ENCODE data around the gene ATG16L1. TPM values are rescaled to one million over a fixed set of nuclear protein-coding genes. Genes with fewer than 3 reads are reported as not detected.

The ATG16L1 gene
- polyA plus RNA-seq, 3 donors, result 7.9 to 11.0 (median 10.6) TPM

DNA sequence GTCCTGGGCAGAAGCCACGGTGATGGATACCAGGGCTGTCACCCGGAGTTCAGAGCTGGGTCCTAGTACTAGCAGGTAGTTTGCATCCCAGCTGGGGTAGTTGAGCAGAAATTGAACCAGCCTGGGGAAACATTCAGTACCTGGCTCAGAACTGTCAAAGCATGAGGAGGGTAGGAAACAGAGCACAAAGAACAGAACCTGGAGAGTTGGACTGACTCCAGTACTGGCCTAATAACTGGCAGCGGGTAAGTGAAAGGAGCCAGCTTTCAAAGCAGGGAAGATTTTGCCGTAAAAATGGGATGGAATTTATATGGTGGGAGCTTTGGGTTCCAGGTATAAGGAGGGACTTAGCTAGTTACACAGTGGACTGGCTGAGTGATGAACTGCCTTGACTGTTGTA is 23.8 kb downstream of the ATG16L1 start:
- WGBS, 3 donors, result 90 to 98% (median 90%) methylated on average over 4 of the region's 4 CpGs
- H3K27ac ChIP-seq (ENCODE audit: low read depth, low read length), result no peak overlapping the region

DNA sequence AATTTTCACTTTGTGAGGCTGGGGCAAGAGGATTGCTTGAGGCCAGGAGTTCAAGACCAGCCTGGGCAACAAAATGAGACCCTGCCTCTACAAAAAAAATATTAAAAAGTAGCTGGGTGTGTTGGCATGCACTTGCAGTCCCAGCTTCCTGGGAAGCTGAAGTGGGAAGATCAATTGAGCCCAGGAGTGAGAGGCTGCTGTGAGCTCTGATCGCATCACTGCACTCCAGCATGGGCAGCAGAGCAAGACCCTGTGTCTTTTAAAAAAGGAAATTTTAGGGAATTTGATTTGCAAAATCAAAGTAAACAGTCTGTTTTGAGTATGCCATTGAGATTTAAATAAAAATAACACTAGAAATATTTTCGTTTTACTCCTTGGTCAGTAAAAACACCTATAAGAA is 27.4 kb downstream of the ATG16L1 start:
- H3K27ac ChIP-seq (ENCODE audit: low read depth, low read length), result no peak overlapping the region
- WGBS, 3 donors, result 88 to 97% (median 91%) methylated on average over 2 of the region's 2 CpGs

DNA sequence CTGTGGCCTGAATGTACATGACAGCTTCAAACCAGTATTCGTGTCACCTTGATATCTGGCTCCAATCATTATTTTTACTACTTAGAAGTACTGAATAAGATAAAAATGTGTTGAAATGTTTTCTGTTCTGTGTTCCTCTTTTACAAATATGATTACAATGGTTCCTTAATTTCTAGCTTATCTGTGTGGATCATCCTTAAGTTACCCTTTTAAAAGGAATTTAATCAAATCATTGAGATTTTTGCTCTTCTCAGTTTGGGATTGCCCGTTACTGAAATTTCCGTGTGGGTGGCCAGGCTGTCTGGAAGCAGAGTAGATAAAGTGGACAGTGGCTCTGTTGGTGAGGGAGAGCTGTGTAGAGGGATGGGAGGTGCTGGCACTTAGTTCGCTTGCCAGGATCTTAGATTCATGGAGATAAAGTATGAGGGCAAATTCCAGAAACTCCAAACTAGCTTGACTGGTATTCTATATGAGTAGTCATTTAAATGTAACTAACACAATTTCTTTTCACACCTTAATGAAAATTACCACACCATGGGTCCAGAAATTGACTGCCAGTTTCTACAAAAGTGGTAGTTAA is 28.7 kb downstream of the ATG16L1 start:
- WGBS, 3 donors, result 67 to 84% (median 78%) methylated on average over 4 of the region's 4 CpGs
- H3K27ac ChIP-seq (ENCODE audit: low read depth, low read length), result no peak overlapping the region

DNA sequence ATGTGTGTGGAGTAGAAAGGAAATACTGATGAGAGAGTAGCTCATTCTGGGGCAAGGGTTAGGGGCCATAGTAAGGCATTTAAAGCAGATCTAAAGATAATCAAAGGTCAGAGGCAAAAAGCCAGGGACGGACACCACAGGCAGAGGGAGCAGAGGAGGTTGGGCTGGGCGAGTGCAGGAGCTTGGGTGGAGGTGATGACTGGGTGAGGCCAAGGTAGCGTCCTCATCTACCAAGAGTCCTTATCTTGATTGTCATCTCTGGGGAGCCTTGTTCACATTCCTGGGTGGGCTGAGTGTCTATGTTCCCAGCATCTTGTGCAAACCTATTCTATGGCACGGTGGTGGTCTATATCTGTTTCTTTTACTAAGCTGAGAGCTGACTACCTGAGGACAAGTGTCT is 30.1 kb downstream of the ATG16L1 start:
- WGBS, 3 donors, result 92 to 94% (median 92%) methylated on average over 4 of the region's 4 CpGs
- H3K27ac ChIP-seq (ENCODE audit: low read depth, low read length), result no peak overlapping the region

DNA sequence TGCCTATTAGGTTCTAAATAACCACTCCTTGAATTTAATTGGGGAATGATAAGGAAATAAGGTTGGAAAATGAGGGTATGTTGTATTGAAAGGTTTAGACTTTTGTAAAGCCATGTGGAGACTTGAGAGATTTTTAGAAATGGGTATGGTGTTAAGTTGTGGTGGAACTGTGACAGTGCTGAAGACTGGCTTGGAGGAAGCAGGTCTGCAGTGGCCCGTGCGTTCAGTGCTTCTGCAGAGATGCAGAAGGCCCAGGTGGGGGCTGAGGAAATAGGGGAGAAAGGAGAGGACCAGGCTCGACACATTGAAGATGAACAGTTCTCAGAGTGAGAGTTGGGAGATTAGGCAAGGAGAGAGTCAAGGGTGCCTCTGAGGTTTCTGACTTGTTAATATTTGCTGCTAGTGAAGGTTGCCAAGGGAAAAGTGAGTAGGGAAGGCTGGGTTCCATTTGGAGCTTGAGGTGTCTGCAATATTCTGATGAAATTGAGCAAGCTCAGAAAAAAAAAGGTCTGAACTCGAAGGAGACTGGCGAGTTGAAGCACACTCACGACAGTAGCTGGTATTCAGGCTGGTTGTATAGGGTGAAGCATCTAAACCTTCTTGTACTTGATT is 30.6 kb downstream of the ATG16L1 start:
- H3K27ac ChIP-seq (ENCODE audit: low read depth, low read length), result no peak overlapping the region
- 85 to 91% (median 88%) methylated on average over 6 of the region's 6 CpGs for WGBS, 3 donors

DNA sequence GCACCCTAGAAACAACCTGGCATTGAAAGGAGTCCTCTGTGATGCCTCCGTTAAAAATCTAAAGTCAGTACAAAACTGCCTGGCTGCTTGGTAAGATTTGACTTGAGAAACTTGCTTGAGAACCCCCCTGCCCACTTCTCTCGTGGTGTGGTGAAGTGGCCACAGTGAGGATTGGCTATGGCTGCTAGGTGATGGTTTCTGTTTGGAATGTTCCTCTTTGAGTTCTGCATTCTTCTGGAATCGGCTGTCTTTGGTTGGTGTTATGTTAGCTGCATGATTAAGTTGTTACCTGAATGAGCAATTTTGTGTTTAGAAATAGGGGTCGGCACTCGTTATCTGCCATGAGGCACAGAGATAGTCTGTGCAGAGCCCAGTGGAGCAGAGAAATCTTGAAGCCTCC is 34.4 kb downstream of the ATG16L1 start:
- no peak overlapping the region for H3K27ac ChIP-seq (ENCODE audit: low read depth, low read length)
- 82 to 86% (median 86%) methylated on average over 5 of the region's 5 CpGs for WGBS, 3 donors

DNA sequence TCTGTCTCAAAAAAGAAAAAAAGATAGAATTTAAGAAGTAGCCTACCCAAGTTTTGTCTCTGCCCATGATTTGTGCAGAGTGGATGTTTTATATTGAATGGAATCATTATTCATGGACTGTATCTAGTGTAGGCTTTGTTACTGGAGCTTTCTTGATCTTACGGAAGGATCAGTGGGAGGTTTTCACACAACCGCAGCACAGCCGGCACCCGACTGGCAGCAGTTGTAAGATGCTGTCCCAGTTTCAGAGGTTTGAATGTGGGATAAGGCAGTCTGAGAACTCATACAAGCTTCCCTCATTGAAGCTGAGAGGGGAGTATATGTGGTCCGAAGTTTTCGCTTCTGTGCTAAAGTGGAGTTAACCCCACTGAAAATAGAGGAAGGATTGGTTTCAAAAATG is 36.4 kb downstream of the ATG16L1 start:
- WGBS, 3 donors, result 95 to 99% (median 96%) methylated on average over 6 of the region's 6 CpGs

DNA sequence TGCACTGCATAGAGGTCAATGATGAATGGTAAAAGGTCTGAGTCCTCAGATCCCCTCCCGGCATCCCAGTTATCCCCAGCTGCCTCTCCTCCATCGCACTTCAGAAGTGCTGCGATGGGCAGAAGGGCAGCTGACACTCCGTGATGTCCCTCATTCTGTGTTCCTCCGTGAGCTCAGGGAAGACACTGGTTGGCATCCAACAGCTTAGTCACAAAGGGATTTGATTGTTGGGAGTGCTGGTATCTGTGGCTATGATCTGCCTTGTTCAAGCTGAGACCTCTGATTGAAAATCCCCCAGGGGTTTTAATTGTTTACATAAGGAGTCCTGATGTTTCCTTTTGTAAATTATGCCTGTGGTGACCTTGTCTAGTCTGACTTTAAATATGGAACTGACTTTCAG is 37.2 kb downstream of the ATG16L1 start:
- H3K27ac ChIP-seq (ENCODE audit: low read depth, low read length), result no peak overlapping the region
- 74 to 90% (median 77%) methylated on average over 5 of the region's 5 CpGs for WGBS, 3 donors

More for the DNA sequence above, 36.4 kb downstream of the ATG16L1 start:
- no peak overlapping the region for H3K27ac ChIP-seq (ENCODE audit: low read depth, low read length)

DNA sequence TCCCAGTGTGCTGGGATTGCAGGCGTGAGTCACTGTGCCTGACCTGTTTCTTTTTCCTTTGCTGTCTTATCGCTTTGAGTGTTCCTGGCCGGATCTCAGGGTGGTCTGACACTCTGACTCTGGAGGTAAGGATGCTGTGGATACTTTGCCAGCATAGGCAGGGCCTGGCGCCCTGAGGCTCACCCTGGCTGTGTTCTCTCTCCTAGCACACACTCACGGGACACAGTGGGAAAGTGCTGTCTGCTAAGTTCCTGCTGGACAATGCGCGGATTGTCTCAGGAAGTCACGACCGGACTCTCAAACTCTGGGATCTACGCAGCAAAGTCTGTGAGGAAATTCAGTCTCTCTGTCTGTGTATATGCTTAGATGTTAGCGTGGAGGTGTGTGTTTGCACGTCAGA is 38.2 kb downstream of the ATG16L1 start:
- WGBS, 3 donors, result 81 to 91% (median 86%) methylated on average over 12 of the region's 12 CpGs
- H3K27ac ChIP-seq (ENCODE audit: low read depth, low read length), result no peak overlapping the region

DNA sequence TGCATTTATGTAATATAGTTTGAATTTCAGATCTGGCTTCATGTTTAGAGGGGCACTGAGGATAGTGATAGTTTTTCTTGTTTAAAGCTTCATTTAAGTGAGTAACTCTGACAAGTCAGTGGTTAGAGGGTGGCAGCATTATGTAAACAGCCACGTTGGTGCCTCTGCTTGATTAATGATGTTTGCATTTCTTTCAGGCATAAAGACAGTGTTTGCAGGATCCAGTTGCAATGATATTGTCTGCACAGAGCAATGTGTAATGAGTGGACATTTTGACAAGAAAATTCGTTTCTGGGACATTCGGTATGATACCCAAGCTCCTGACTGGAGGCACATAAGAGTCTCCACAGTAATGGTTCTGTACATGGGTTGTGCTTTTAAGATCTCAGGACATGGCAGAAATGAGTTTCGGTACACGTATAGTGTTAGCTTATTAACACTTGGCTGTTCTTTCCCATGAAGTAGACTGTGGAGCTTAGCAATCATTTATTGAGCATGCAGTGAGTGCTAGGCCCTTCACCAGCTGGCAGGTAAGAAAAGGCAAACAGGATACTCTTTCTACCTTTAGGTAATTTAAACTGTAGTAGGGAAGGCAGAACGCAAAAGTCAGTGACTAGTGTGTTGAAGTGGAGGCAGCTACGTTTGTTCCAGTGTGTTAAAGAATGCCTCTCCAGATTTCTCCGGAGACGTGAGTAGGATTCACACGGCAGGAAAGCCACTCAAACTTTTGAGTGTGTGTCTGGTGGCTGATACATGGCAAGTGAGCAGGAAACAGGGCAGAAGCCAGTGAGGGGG is 38.8 kb downstream of the ATG16L1 start:
- H3K27ac ChIP-seq (ENCODE audit: low read depth, low read length), result no peak overlapping the region
- WGBS, 3 donors, result 72 to 87% (median 87%) methylated on average over 10 of the region's 10 CpGs

DNA sequence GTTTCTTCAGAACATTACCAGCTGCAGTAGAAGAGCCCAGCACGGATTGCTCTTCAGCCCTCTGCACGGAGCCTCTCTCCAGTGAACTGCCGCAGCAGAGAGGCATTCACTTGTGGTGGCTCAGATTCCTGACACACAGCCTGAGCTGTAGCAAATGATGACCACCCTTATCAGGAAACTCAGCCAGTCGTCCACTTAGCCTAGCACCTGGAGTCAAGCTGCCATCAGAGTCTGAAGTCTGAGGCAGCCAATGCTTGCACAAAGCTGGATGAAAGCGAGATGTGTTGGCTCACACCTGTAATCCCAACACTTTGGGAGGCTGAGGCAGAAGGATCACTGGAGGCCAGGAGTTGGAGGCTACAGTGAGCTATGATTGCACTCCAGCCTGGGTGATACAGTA is 44.4 kb downstream of the ATG16L1 start:
- 78 to 87% (median 83%) methylated on average over 5 of the region's 5 CpGs for WGBS, 3 donors
- no peak overlapping the region for H3K27ac ChIP-seq (ENCODE audit: low read depth, low read length)

DNA sequence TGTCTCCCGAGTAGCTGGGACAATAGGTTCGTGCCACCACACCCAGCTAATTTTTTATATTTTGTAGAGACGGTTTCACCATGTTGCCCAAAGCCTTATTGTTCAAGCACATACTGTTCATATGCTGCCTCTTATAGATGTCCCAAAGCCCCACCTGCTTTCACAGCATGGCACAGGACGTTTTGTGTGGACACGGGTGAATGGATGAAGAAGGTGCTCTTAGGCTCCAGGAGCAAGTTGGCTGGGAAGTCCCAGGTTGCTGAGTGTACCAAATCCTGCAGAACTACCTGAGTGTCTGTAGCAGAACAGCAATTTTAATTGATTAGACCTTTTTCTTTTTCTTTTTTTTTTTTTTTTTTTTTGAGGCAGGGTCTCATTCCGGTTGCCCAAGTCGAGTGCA is 45.6 kb downstream of the ATG16L1 start:
- no peak overlapping the region for H3K27ac ChIP-seq (ENCODE audit: low read depth, low read length)
- 77 to 89% (median 84%) methylated on average over 7 of the region's 7 CpGs for WGBS, 3 donors

DNA sequence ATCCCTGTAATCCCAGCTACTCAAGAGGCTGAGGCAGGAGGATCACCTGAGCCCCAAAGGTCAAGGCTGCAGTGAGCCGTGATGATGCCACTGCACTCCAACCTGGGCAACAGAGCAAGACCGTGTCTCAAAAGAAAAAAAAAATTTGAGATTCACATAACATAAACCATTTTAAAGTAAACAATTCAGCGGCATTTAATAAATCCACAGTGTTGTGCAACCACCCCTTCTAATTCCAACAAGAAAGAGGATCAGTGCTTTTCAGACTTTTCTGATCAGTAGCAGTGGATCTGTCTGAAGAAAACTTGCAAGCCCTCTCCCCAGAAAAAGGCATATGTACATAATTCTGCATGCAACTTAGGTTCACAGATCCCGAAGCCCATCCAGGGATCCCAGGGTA is 48.9 kb downstream of the ATG16L1 start:
- no peak overlapping the region for H3K27ac ChIP-seq (ENCODE audit: low read depth, low read length)
- whole genome bisulfite sequencing, 3 donors, result 71 to 85% (median 84%) methylated on average over 4 of the region's 4 CpGs

DNA sequence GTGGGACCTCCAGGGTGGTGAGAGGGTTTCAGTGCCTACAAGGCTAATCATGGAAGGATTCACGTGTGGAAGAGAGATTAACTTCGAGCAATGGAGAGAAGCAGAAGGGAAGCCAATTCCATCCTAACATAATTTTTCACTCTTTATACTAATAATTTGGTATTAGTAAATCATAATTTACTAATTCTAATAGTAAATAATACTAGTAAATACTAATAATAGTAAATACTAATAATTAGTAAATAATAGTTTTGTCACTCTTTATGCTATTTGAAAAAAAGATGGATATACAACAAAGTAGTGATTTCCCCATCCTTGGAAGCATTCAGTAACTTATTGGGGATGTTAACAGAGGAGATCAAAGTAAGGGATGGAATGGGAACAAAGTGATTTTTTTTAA is 49.8 kb downstream of the ATG16L1 start:
- H3K27ac ChIP-seq (ENCODE audit: low read depth, low read length), result no peak overlapping the region
- 87 to 90% (median 89%) methylated on average over 2 of the region's 2 CpGs for WGBS, 3 donors

DNA sequence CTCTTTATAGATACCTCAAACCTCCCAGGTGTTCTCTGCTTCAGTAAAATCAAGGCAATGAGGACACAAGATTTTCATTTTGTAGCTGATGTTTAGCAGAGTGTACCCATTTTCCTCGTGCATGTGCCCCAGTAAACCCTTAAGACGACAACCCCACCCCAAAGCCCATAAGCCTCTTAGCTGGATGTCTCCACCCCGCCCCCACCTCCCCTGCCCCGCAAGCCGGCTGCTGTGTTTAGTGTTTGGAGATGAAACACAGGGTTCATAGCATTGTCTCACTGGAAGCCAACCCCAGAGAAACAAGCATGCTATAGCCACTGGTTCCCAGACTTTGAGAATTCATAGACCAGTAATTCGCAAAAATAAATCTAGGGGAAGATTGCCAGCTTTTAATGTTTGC is 50.3 kb downstream of the ATG16L1 start:
- H3K27ac ChIP-seq (ENCODE audit: low read depth, low read length), result no peak overlapping the region
- WGBS, 3 donors, result 58 to 68% (median 61%) methylated on average over 6 of the region's 6 CpGs

DNA sequence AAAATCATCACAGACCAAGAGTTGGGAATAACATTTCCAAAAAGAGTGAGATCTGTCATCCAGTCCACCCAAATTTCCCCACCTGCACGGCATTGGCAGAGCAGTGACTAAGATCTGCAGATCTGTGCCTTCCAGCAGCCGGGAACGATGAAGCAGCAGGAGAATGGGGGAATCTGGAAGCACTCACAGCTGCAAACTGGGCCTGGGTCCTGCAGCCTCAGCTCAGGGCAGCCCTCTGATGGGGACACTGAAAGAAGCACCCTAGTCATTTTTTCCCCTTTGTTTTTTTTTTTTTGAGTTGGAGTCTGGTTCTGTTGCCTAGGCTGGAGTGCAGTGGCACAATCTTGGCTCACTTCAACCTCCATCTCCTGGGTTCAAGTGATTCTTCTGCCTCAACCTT is 51.8 kb downstream of the ATG16L1 start:
- H3K27ac ChIP-seq (ENCODE audit: low read depth, low read length), result no peak overlapping the region
- WGBS, 3 donors, result 94% methylated on average over 3 of the region's 3 CpGs

DNA sequence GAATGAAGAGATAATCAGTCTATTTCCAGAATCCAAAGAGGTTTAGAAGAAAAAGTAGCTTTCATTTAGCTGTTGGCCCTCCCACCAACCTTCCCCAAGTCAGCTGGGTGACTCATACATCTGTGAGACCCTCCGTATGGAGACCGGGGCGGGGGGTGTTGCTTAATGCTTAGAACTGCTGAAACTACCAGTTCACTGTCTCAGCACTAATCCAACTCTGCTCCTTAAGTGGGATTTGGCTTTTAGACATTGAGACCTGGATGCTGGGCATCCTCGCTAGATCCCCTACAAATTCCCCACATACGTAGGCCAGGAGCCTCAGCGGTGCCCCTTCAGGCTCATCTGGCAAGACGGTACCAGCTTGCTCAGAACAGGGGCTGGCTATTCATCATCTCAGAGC is 56.1 kb downstream of the ATG16L1 start, which contains the start of gene SAG:
Gene SAG, plus strand, starts transcription at position 252 of the 400 bp plus-strand sequence. CDS start 1,374 bp downstream, outside the sequence.
- no peak within 1 kb of the TSS for H3K27ac ChIP-seq (ENCODE audit: low read depth, low read length)
- WGBS, 3 donors, result 78 to 82% (median 82%) methylated on average over 7 of the region's 7 CpGs

DNA sequence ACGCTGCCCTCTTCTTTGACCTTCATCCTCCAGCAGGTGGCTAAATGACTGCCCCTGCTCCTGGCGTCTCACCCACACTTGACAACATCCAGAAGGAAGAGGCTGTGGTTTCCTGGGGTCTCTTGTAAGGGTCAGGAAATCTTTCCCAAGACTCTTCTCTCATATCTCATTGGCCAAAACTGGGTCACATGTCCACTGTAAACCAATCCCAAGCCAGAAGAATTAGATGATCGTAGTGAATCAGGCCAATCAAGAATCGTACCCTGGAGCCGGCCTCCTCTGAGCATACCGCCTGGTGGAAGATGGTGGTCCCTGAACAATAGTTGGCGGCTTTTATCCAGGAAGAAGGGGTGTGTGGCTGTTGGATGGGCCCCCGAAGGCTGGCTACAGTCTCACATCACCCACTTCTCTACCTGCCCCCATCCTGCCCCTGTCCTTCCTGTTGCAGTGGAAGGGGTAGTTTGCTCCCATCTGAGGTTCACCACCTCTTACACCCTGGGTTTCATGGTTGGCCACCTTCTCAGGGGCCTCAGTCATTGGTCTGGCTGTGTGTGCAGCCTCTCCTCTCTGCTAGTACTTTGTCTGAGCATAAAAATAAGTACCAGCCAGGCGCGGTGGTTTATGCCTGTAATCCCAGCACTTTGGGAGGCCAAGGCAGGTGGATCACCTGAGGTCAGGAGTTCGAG is 59.9 kb downstream of the ATG16L1 start:
- no peak overlapping the region for H3K27ac ChIP-seq (ENCODE audit: low read depth, low read length)
- 76 to 86% (median 84%) methylated on average over 10 to 11 of the region's 11 CpGs for WGBS, 3 donors

DNA sequence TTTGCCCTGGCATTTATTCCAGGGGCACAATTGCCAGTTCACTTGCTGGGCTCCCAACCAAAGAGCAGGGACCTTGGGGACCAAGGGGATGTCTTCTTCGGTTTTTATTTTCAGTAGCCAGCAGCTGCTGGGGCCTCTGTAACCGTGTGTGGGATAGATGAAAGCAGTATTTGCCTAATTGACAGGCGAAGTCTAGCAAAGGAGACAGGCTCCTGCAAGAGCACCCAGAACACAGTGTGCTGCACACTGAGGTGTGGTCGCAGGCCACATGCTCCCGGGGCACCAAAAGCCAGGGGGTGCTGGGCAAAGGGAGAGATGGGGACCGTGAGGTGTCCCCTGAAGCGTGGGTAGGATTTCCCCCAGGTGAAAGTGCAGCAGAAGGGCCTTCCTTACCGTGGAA is 61.4 kb downstream of the ATG16L1 start:
- no peak overlapping the region for H3K27ac ChIP-seq (ENCODE audit: low read depth, low read length)
- WGBS, 3 donors, result 62 to 76% (median 66%) methylated on average over 8 of the region's 8 CpGs

Data from adipose tissue (tissue), 3 donors.